ENCODE measurements around the gene TMC3. TPM values are rescaled to one million over a fixed set of nuclear protein-coding genes. Genes with fewer than 3 reads are reported as not detected.

The TMC3 gene
- not detected in 2 replicates for total RNA-seq

DNA sequence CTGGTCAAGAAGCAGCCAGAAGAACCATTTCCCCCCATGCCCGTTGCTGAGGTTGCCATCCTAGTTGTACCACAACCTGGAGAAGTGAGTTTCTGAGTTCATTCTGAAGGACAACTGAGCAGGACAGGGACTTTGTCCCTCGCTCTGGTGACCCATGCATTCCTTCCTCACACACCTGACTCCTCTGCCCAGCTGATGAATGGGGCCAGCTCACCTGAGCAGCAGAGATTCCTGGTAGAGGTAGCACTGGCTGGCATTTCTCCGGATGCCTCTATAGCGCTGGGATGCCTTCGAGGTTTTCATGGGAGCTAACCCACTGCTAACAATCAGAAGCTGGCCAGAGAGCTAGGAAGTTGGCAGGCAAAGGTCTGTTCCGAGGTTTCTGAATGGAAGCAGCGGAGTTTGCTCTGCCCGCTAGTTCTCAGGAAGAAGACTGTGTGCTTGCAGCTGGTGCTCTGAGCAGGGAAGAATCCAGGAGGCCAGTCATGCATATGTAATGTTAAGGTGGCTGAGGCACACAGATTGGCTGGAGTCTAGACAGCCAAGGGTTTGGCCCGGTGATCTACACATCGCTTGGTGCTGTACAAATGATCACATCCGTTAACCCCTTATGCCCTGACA, at the start of gene TMC3:
TMC3 (minus strand) TSS at position 439 of the 621 bp plus-strand sequence; CDS start at position 303, 136 bp downstream.

DNA sequence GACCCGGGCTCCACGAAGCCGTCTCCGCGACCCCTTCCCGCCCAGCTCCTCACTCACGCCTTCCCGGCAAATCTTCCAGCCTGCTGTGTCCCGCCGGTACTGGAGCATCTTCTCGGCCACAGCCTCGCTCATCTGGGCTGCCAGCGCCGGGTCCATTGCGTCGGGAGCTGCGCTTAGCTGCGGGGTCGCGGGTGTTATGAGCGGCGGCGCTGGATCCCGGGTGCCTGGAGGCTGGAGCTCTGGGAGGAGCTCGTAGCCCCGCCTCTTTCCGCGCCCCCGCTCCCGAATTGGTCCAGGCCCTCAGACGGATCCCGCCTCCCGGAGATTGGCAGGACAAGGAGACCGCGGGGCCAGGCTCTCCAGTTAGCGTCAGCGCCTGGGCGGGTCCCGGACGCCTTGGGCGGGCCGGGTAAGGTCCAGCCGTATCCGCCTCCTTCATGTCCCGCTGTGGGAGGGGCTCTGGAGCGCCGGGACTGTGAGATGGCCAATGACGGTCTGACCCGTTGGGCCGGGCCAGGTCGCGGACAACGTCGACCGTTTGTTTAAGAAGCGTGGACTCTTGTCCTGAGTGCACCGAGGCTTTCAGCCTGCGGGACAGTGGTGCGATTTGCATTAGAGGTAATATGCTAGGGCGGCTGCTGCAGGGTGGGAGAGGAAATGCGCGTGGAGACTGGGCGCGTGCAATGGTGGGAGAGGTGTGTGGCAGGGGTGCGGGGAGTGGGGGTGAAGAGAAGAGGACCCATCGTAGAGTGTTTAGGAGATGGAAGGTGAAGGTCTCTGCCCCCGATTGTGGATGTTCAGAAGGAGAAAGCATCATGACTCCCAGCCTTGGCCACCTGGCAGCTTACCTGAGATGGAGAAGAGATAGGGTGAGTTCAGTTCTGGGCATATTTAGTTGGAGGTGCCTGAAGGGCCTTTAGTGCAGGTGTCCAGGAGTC, 49.8 kb downstream of the TMC3 start, which contains the start of gene STARD5:
STARD5 (minus strand) TSS at position 198 of the 938 bp plus-strand sequence; CDS start at position 156, 42 bp downstream.

Other genes with a start within 250 kb of the TMC3 start
- gene CFAP161, start 239.9 kb downstream of the TMC3 start, total RNA-seq: under 0.01 TPM in 2 replicates
- 1.6 and 4.0 TPM in 2 replicates for gene IL16, start 177.3 kb downstream of the TMC3 start, total RNA-seq
- gene STARD5, start 50.1 kb downstream of the TMC3 start, total RNA-seq: 5.3 and 5.5 TPM in 2 replicates

Data from subcutaneous preadipocyte (primary cell).